ENCODE measurements around the gene DDX31. TPM values are rescaled to one million over a fixed set of nuclear protein-coding genes. Genes with fewer than 3 reads are reported as not detected.

DDX31 gene
- total and polyA plus RNA-seq, 9 of the 15 experiments (the other 6 are each of a cell fraction or from before 2014, with no cell fraction given): 11.9 to 24.6 (median 22.2) TPM

- BruUV-seq (replicated peaks): no TSS peak
- Histone ChIP-seq H3K9me3 (replicated peaks; ENCODE audit: control insufficient read depth, insufficient read depth, low read depth, low read length) (no peaks in the 10 kb centered on the region), H4K20me1 (replicated peaks; ENCODE audit: control insufficient read depth, insufficient read depth, low read length) (peaks cover 27% of the 10 kb centered on the region), H2AFZ (ENCODE audit: low read depth, low read length) (no peak overlapping the region), H3K4me2 (ENCODE audit: insufficient read depth, low read length) (no peak overlapping the region), H3K27ac (ENCODE audit: extremely low read depth, low read depth, low read length) (no peak overlapping the region), H3K4me3 (no peak overlapping the region), H3K79me2 (ENCODE audit: control insufficient read depth, insufficient read depth, low read length) (no peaks in the 10 kb centered on the region), H3K36me3 (ENCODE audit: control insufficient read depth, insufficient read depth, low read length) (no peaks in the 10 kb centered on the region), H3K9ac (ENCODE audit: insufficient read depth in 1 of 2, low read depth in 2 of 2, low read length in 2 of 2) (no peak overlapping the region), H3K4me1 (replicated peaks in 1 of 2; ENCODE audit: control insufficient read depth in 2 of 2, insufficient read depth in 2 of 2, low read length in 2 of 2) (peaks cover 0 to 9% of the 10 kb centered on the region in 2 experiments; a peak in 2 of 5 replicates), H3K27me3 (ENCODE audit: control insufficient read depth in 2 of 2, insufficient read depth in 2 of 2, low read length in 2 of 2) (peaks cover 3 to 57% of the 10 kb centered on the region in 2 experiments; a peak in 4 of 5 replicates), H3K9me1 (ENCODE audit: control insufficient read depth, insufficient read depth, low read length) (no peaks in the 10 kb centered on the region)
- WGBS (ENCODE audit: insufficient coverage, low coverage, missing lambda C conversion rate): 2% methylated on average over 7 of the region's 7 CpGs
- FAIRE-seq: no peak
- ChIA-PET CTCF (ENCODE audit: low intra/inter-chr PET ratio) (no interaction called here), POLR2A (interaction anchor here (0.6 to 0.9 kb wide), 2 partner anchors 75 to 169 kb away, joined by 3 read pairs; partner anchors contain the start of gene CFAP77)
- TF ChIP-seq CEBPB (tag; IDR thresholded peaks at IDR 0.05) (no peak), E2F3 (CRISPR knock-in tag; IDR thresholded peaks at IDR 0.05) (no peak), FOS (IDR thresholded peaks at IDR 0.05; ENCODE audit: extremely low read depth, insufficient read length) (no peak), ZNF282 (CRISPR knock-in tag; IDR thresholded peaks at IDR 0.05) (no peak), ZNF699 (CRISPR knock-in tag; IDR thresholded peaks at IDR 0.05; ENCODE audit: insufficient replicate concordance) (no peak), PML (IDR thresholded peaks at IDR 0.05; ENCODE audit: low read length) (no peak), GTF2E2 (tag; IDR thresholded peaks at IDR 0.05) (no peak), ZNF184 (CRISPR knock-in tag; IDR thresholded peaks at IDR 0.05) (no peak), SNRNP70 (optimal IDR thresholded peaks at IDR 0.05; ENCODE audit: low read depth, low read length) (no peak), GTF3C2 (IDR thresholded peaks at IDR 0.05; ENCODE audit: borderline replicate concordance, extremely low read depth, insufficient read length) (no peak), MTA3 (IDR thresholded peaks at IDR 0.05; ENCODE audit: borderline replicate concordance) (no peak), ZNF583 (CRISPR knock-in tag; IDR thresholded peaks at IDR 0.05) (no peak), ARNT (IDR thresholded peaks at IDR 0.05) (no peak), NFYB (IDR thresholded peaks at IDR 0.05; ENCODE audit: extremely low read depth, insufficient read length) (no peak), MXD1 (CRISPR knock-in tag; IDR thresholded peaks at IDR 0.05; ENCODE audit: borderline replicate concordance, poor library complexity, severe bottlenecking) (no peak), RCOR1 (IDR thresholded peaks at IDR 0.05; ENCODE audit: borderline replicate concordance in 1 of 2, low read depth in 2 of 2, low read length in 2 of 2) (no peak), EZH2 (IDR thresholded peaks at IDR 0.05; ENCODE audit: borderline replicate concordance, low read depth, low read length) (no peak), MTF1 (CRISPR knock-in tag; IDR thresholded peaks at IDR 0.05; ENCODE audit: borderline replicate concordance) (no peak)
- DNase-seq (ENCODE audit: extremely low read depth in 1 of 4, low spot score in 3 of 4): no peak
- intact Hi-C loops (cut with micrococcal nuclease): loop anchor here (5.0 kb wide), 2 partner anchors 219 to 411 kb away; no protein-coding TSS in a partner anchor
- no peak for ATAC-seq
- in situ Hi-C loops (cut with MboI): loop anchor here (5.0 kb wide), 1 partner anchor 166 kb away; the partner anchor contains the start of gene CFAP77
Measured at GRCh38 chr9:132578367-132578932, 91.3 kb downstream of the DDX31 start.
